Calu3 (cell line): ENCODE results near the gene COL26A1. TPM values are rescaled to one million over a fixed set of nuclear protein-coding genes. Genes with fewer than 3 reads are reported as not detected.

Experiments used
- BruUV-seq: library from RNA; stranded (reverse); fragments of 400-500 nt; replicated peaks from 2 replicates; lab custom pipeline; 2021; lab: Mats Ljungman, UMichigan
- CTCF ChIA-PET: fragments of 300-600 bp; sonication (Branson Sonifier 250); formaldehyde crosslinking; loops from one replicate; lab custom pipeline; 2022; ENCODE audit warnings: antibody characterized with exemption; lab: Charles Lee
- DNase-seq: peaks from one replicate; pipeline ENCODE4 v3.0.0; 2022
- H3K27ac Mint-ChIP-seq: one replicate; pipeline ENCODE4 v1.8.0; 2022; ENCODE audit warnings: mixed read lengths; ENCODE audit not compliant: unreplicated experiment
- H3K27me3 Mint-ChIP-seq: one replicate; pipeline ENCODE4 v1.8.0; 2022; ENCODE audit warnings: mixed read lengths; ENCODE audit not compliant: unreplicated experiment
- H3K36me3 Mint-ChIP-seq: one replicate; pipeline ENCODE4 v1.8.0; 2022; ENCODE audit warnings: mild to moderate bottlenecking, moderate library complexity, mixed read lengths; ENCODE audit not compliant: insufficient read depth, unreplicated experiment
- H3K4me1 Mint-ChIP-seq: one replicate; pipeline ENCODE4 v1.8.0; 2022; ENCODE audit warnings: mild to moderate bottlenecking, low read depth, mixed read lengths; ENCODE audit not compliant: unreplicated experiment
- H3K4me3 Mint-ChIP-seq: one replicate; pipeline ENCODE4 v1.8.0; 2022; ENCODE audit warnings: mild to moderate bottlenecking, low read depth, moderate library complexity, mixed read lengths; ENCODE audit not compliant: unreplicated experiment
- H3K9me3 Mint-ChIP-seq: one replicate; pipeline ENCODE4 v1.8.0; 2022; ENCODE audit warnings: low read depth, mixed read lengths; ENCODE audit not compliant: unreplicated experiment
- intact Hi-C: fragments of 100-400 bp; cut with micrococcal nuclease; formaldehyde crosslinking; loops from one replicate; pipeline ENCODE4 v1.10.0; 2022; ENCODE audit not compliant: unreplicated experiment
- total RNA-seq: library from RNA; stranded (reverse); gene quantifications from 2 replicates; pipeline ENCODE4 v1.2.3, GENCODE V29; 2022
- TF ChIP-seq, protein P1 (sequence below): fragments of 200-600 bp; IDR thresholded peaks from one replicate; pipeline ENCODE4 v1.8.0; 2022; ENCODE audit warnings: antibody characterized with exemption; ENCODE audit not compliant: unreplicated experiment

The COL26A1 gene
- total RNA-seq, 1 experiment from 2014 or later, result not detected

DNA sequence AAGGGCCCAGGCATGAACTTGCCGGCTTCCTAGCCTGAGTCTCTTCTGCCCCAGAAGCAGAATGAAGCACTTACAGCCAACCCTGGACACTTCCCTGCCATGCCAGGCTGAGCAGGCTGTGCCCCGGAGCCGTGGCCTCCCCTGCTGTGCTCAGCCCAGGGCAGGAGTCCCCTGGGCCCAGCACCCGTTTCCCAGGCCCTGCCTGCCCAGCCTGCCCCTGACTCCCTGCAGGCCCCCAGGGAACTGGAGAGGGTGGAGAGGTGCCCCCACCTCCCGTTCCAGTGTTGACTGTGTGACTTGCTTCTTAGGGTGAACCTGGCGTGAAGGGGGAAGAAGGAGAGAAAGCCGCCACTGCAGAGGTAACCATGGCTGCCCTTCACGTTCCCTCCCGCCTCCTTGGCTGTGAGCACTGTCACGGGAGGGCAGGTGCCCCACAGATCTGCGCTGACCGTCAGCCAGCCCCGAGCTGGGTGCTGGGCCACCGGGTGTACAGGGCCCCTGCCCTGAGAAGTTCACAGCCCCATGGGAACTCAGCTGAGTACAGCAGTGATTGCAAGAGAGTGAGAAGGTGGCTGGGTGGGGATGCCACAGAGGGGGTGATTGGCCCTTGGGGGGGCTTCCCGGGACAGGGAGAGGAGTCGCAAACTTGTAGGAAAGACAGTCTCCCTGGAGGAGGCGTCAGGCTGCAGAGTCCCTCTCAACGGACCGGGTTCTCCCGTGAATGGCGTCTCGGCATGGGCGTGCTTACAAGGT is 190.5 kb downstream of the COL26A1 start:
- Mint-ChIP-seq H3K27me3 (peaks cover 50% of the 10 kb centered on the region), H3K4me1 (no peaks in the 10 kb centered on the region), H3K36me3 (peaks cover 5% of the 10 kb centered on the region), H3K4me3 (no peak overlapping the region), H3K9me3 (no peaks in the 10 kb centered on the region), H3K27ac (no peak overlapping the region)
- TF ChIP-seq, protein P1, sequence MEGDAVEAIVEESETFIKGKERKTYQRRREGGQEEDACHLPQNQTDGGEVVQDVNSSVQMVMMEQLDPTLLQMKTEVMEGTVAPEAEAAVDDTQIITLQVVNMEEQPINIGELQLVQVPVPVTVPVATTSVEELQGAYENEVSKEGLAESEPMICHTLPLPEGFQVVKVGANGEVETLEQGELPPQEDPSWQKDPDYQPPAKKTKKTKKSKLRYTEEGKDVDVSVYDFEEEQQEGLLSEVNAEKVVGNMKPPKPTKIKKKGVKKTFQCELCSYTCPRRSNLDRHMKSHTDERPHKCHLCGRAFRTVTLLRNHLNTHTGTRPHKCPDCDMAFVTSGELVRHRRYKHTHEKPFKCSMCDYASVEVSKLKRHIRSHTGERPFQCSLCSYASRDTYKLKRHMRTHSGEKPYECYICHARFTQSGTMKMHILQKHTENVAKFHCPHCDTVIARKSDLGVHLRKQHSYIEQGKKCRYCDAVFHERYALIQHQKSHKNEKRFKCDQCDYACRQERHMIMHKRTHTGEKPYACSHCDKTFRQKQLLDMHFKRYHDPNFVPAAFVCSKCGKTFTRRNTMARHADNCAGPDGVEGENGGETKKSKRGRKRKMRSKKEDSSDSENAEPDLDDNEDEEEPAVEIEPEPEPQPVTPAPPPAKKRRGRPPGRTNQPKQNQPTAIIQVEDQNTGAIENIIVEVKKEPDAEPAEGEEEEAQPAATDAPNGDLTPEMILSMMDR, result no peak
- no peak for DNase-seq
- CTCF ChIA-PET, result no interaction called here
- BruUV-seq, result no TSS peak
- intact Hi-C loops, result no loop called here

DNA sequence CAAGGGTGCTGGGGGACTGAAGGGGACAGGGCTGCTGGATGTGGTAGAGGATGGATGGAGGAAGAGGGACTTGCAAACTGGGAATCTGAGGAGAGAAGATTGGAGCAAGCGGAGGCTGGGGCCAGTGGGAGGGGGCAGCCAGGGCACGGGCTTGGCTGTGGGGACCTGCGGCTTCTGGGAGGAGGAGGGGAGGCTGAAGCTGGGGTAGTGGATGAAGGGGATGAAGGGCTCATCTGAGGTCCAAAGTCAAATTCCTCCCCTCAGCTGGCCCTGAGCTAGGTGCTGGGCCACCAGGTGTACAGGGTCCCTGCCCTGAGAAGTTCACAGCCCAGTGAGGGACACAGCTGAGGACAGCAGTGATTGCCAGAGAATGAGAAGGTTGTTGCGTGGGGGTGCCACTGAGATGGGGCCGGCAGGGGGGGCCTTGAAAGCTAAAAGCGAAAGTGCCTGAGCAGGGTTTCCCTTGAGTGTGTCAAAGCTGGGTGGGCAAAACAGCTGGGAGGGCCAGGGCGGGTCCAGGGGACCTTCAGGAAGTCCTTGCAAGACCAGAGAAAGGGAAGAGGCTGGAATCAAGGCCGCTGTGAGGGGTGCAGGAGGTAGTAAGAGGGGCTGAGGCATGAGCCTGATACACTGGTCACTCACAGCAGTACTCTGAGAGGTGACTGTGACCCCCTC is 191.2 kb downstream of the COL26A1 start:
- intact Hi-C loops, result no loop called here
- TF ChIP-seq, protein P1, result no peak
- H3K9me3 Mint-ChIP-seq, result no peaks in the 10 kb centered on the region
- H3K4me1 Mint-ChIP-seq, result no peaks in the 10 kb centered on the region
- no peak overlapping the region for H3K27ac Mint-ChIP-seq
- DNase-seq, result no peak
- H3K36me3 Mint-ChIP-seq, result peaks cover 5% of the 10 kb centered on the region
- BruUV-seq, result no TSS peak
- peaks cover 48% of the 10 kb centered on the region for H3K27me3 Mint-ChIP-seq
- CTCF ChIA-PET, result no interaction called here
- H3K4me3 Mint-ChIP-seq, result no peak overlapping the region

DNA sequence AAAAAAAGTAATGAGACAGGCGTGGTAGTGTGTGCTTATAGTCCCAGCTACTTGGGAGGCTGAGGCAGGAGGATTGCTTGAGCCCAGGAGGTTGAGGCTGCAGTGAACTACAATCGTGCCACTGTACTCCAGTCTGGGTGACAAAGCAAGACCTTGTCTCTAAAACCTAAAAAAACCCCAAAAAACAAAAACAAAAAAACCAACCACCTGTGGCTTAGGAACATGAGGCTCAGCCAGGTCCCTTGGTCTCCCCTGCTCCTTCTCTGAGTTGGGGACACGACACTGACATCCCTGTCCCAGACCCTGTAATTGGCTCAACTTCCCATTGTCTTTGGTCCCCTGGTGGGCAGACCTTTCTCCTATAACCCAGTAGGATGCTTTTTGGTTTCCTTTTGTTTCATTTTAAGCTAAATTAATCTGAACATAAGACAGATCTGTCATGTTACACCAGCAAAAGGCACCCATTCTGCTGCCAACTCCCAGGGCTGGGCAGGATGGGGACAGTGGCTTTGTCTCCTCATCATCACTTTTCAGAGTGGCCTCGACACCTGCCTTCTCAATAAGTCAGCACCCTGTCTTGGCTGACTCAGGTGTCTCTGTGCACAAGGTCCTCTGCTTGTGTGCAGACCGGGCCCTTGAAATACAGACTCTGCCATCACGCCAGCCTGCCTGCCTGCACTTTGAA is 192.1 kb downstream of the COL26A1 start:
- Mint-ChIP-seq H3K9me3 (no peaks in the 10 kb centered on the region), H3K27me3 (peaks cover 48% of the 10 kb centered on the region), H3K36me3 (peaks cover 2% of the 10 kb centered on the region), H3K4me1 (no peaks in the 10 kb centered on the region), H3K27ac (no peak overlapping the region), H3K4me3 (no peak overlapping the region)
- intact Hi-C loops, result no loop called here
- CTCF ChIA-PET, result no interaction called here
- DNase-seq, result no peak
- TF ChIP-seq, protein P1, result no peak
- BruUV-seq, result no TSS peak

DNA sequence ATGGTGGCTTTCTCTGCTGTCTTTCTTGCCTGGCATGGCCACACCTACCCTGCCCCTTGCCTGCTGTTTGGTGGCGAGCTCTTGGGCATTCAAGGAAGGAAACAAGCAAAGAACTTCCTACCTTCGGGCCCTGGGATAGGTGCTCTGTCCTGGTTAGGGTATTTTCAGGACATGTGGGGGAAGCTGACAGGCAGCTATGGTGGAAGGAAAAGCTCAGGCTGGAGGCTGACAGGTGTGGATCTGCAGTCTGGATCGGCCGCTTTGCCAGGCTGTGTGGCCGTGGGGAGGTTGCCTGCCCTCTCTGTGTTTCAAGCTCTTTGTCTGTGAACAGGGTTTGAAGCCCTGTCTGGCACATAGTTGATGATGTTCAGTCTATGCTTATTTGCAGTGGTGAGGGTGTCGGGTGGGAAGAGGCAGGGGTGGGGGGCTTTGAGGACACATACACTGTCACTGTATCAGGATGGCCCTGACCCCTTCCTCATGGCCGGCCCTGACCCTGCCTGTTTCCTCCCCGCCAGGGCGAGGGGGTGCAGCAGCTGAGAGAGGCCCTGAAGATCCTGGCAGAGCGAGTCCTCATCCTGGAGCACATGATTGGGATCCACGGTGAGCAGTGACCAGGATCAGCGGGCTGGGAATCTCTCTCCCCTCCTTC is 192.7 kb downstream of the COL26A1 start:
- CTCF ChIA-PET, result no interaction called here
- BruUV-seq, result no TSS peak
- no peaks in the 10 kb centered on the region for H3K9me3 Mint-ChIP-seq
- no peak for DNase-seq
- no peaks in the 10 kb centered on the region for H3K36me3 Mint-ChIP-seq
- no peak overlapping the region for H3K27ac Mint-ChIP-seq
- intact Hi-C loops, result no loop called here
- peaks cover 54% of the 10 kb centered on the region for H3K27me3 Mint-ChIP-seq
- TF ChIP-seq, protein P1, result no peak
- no peak overlapping the region for H3K4me3 Mint-ChIP-seq
- no peaks in the 10 kb centered on the region for H3K4me1 Mint-ChIP-seq
